GM12892 (cell line): Measurements from ENCODE around the gene MSH4. TPM values are rescaled to one million over a fixed set of nuclear protein-coding genes. Genes with fewer than 3 reads are reported as not detected.
"Not testable (repeated sequence)": the region's sequence is repeated elsewhere in the genome, so short reads cannot be mapped to it uniquely, and the experiment has no call there.

Source experiments
- DNase-seq: peaks from one replicate; pipeline ENCODE4 v3.0.0; 2011; ENCODE audit not compliant: insufficient read length
- FAIRE-seq: peaks from 2 replicates; lab custom pipeline; 2011; peaks lifted over from hg19 to GRCh38; lab: Jason Lieb, UNC
- POLR2A ChIP-seq: IDR thresholded peaks from 2 replicates; pipeline ENCODE4 v1.6.1; 2011; ENCODE audit warnings: low read depth, low read length, control low read depth
- POLR2AphosphoS5 ChIP-seq: IDR thresholded peaks from 2 replicates; pipeline ENCODE4 v1.6.1; 2011; ENCODE audit warnings: low read depth, low read length, control low read depth
- TAF1 ChIP-seq: IDR thresholded peaks from 2 replicates; pipeline ENCODE4 v1.6.1; 2011; ENCODE audit warnings: low read depth, mild to moderate bottlenecking, control low read depth, low read length, borderline replicate concordance
- polyA plus RNA-seq: library from polyadenylated mRNA; unstranded; fragments of >200 nt; gene quantifications from one replicate; pipeline ENCODE4 v1.2.1, GENCODE V29; 2012; ENCODE audit warnings: missing spikeins, inconsistent platforms; ENCODE audit not compliant: missing spikeins

MSH4 gene
- 0.06 TPM for polyA plus RNA-seq

GRCh38 chr1:75796376-75797272 is at the start of gene MSH4:
Gene MSH4 (plus strand): TSS chr1:75796882. CDS start chr1:75796986, 104 bp downstream.
- TF ChIP-seq POLR2AphosphoS5, result peak; percentile 90
- peak; percentile 80 for TF ChIP-seq POLR2A
- no peak for TF ChIP-seq TAF1
- DNase-seq (no peak), FAIRE-seq (no peak)

- DNase-seq, FAIRE-seq: not testable (repeated sequence)
Measured at GRCh38 chr1:75757210-75757609, 39.5 kb upstream of the MSH4 start.

DNA sequence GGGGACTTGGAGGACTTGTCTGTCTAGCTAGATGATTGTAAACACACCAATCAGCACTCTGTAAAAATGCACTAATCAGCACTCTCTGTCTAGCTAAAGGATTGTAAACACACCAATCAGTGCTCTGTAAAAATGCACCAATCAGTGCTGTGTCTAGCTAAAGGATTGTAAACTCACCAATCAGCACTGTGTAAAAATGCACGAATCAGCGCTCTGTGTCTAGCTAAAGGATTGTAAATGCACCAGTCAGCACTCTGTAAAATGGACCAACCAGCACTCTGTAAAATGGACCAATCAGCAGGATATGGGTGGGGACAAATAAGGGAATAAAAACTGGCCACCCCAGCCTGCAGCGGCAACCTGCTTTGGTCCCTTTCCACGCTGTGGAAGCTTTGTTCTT is 38.1 kb upstream of the MSH4 start:
- not testable (repeated sequence) for DNase-seq, FAIRE-seq

DNA sequence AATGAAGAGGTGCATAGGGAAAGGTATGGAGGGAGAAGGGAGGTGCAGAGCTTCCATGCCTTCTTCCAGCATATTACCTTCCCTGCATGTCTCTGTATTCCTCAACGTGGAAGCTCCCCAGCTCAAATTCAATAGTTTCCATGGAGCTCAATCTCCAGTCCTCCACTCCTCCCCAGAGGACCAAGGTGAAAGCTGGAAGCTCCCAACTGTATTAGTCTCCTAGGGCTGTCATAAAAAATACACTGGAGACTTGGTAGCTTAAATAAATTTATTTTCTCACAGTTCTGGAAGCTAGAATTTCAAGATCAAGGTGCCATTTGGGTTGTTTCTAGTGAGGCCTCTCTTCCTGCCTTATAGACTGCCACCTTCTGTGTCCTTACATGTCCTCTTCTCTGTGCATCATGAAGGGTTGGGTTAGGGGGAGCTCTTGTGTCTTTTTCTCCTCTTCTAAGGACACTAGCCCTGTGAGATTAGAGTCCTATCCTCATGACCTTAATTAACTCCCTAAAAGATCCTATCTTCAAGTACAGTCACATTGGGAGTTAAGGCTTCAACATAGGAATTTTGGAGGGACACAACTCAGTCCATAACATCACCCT is 32.5 kb upstream of the MSH4 start:
- FAIRE-seq (no peak), DNase-seq (no peak)
- TF ChIP-seq TAF1 (no peak), POLR2AphosphoS5 (no peak), POLR2A (no peak)

DNA sequence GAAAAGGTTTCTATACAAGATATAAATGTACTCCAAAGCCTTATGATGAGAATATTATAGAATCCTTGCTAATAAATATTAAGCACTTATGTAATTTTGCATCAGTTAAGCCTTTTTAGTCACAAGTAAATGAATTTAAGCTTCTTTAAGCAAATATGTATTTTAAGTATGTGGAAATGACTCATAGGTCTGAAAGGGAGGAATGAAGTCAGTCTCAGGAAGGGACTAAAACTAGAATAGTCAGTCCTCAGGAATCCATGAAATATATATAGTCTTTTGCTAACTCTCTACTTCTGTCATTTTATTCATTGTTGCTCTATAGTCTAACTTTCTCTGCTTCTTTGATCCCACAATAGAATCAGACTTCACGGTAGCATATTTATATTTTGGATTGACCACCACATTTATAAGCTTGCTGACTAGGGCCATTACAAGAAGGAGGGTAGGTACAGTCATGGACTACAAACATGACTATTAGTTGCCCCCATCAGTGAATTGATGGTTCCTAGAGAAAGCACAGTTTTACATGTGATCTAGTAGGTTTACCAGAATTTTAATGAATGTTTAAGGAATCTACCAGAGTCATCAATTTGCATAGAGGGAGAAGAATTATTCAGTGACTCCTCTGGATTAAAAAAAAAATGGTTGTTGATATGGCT is 30.9 kb upstream of the MSH4 start:
- FAIRE-seq (no peak), DNase-seq (no peak)
- TF ChIP-seq TAF1 (no peak), POLR2AphosphoS5 (no peak), POLR2A (no peak)

DNA sequence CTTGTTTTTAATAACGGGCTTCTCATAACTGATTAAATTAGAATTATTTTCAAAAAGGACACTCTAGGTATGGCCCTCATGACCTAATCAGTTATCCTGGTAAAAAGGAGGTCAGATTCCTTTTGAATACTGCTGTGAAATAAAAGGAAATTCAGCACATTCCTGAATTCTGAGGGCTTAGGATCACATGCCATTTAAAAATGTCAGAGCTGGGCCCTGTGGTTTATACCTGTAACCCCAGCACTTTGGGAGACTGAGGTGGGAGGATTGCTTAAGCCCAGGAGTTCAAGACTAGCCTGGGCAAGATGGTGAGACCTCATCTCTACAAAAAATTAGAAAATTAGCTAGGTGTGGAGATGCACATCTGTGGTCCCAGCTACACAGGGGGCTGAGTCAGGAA is 28.7 kb upstream of the MSH4 start:
- FAIRE-seq (no peak), DNase-seq (no peak)
- no peak for TF ChIP-seq POLR2AphosphoS5
- no peak for TF ChIP-seq POLR2A
- TF ChIP-seq TAF1, result no peak

DNA sequence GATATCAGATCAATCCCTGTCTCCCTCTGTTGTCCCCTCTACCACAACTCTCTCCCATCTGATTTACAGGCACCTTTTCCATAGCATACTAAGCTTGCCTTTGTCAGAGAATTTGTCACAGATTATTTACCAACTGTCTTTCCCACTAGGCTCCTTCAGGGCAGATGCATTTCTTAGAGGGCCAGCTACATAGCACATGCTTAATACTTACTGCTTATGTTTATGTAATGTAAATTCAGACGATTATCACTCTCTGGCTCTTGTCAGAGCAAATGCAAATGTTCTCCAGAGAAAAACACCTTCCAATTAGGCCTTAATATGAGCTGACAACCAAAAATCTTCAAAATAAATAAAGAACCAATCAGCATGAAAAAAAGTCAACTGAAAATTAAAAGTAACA is 25.9 kb upstream of the MSH4 start:
- TF ChIP-seq POLR2A, result no peak
- no peak for TF ChIP-seq POLR2AphosphoS5
- no peak for TF ChIP-seq TAF1
- DNase-seq (no peak), FAIRE-seq (no peak)

- no peak for FAIRE-seq
- TF ChIP-seq POLR2A (no peak), TAF1 (no peak), POLR2AphosphoS5 (no peak)
- no peak for DNase-seq
Measured at GRCh38 chr1:75771978-75772377, 24.7 kb upstream of the MSH4 start.

DNA sequence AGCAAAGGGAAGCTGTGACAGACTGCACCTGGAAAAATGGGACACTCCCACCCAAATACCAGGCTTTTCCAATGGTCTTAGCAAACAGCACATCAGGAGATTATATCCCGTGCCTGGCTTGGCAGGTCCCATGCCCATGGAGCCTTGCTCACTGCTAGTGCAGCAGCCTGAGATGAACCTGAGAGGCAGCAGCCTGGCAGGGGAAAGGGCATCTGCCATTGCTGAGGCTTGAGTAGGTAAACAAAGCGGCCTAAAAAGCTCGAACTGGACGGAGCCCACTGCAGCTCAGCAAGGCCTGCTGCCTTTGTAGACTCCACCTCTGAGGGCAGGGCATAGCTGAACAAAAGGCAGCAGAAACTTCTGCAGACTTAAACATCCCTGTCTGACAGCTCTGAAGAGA is 18.9 kb upstream of the MSH4 start:
- DNase-seq, FAIRE-seq: not testable (repeated sequence)

- FAIRE-seq, DNase-seq: not testable (repeated sequence)
Measured at GRCh38 chr1:75778694-75779093, 18.0 kb upstream of the MSH4 start.

- not testable (repeated sequence) for FAIRE-seq, DNase-seq
Measured at GRCh38 chr1:75780183-75780582, 16.5 kb upstream of the MSH4 start.

DNA sequence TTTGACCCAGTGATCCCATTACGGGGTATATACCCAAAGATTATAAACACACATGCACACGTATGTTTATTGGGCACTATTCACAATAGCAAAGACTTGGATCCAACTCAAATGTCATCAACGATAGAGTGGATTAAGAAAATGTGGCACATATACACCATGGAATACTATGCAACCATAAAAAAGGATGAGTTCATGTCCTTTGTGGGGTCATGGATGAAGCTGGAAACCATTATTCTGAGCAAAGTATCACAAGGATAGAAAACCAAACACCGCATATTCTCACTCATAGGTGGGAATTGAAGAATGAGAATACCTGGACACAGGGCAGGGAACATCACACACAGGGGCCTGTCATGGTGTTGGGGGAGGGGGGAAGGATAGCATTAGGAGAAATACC is 12.8 kb upstream of the MSH4 start:
- not testable (repeated sequence) for FAIRE-seq, DNase-seq

- no peak for TF ChIP-seq TAF1
- no peak for TF ChIP-seq POLR2AphosphoS5
- no peak for TF ChIP-seq POLR2A
- no peak for FAIRE-seq
- DNase-seq, result no peak
Measured at GRCh38 chr1:75785320-75785982, 11.2 kb upstream of the MSH4 start.
